A673 (cell line): Measurements from ENCODE around the gene EGFL8. TPM values are rescaled to one million over a fixed set of nuclear protein-coding genes. Genes with fewer than 3 reads are reported as not detected.
A peak's percentile ranks its signal among the peaks of the same experiment; 100 is the strongest.
"Not testable (repeated sequence)": the region's sequence is repeated elsewhere in the genome, so short reads cannot be mapped to it uniquely, and the experiment has no call there.

ENCODE experiments used
- BruUV-seq: library from RNA; stranded (reverse); fragments of 400-500 nt; replicated peaks from 2 replicates; lab custom pipeline; 2021; lab: Mats Ljungman, UMichigan
- CTCF ChIA-PET: fragments of 300-600 bp; sonication (Branson Sonifier 250); formaldehyde crosslinking; loops from one replicate; lab custom pipeline; 2022; ENCODE audit warnings: antibody characterized with exemption; lab: Charles Lee
- POLR2A ChIA-PET: fragments of 300-600 bp; sonication (Branson Sonifier 250); formaldehyde crosslinking; loops from one replicate; lab custom pipeline; 2022; ENCODE audit warnings: antibody characterized with exemption; ENCODE audit not compliant: low non-redundant PET; lab: Charles Lee
- DNase-seq: peaks from one replicate; pipeline ENCODE4 v3.0.0-alpha.2; 2015; ENCODE audit warnings: low spot score
- H3K27ac ChIP-seq: fragments of 200-600 bp; sonication (generic); 2 replicates; pipeline ENCODE4 v1.5.1; 2016; ENCODE audit warnings: mixed run types, low read depth, mild to moderate bottlenecking, mixed read lengths, antibody characterized with exemption, low read length; ENCODE audit not compliant: poor library complexity, severe bottlenecking
- H3K27me3 ChIP-seq: fragments of 200-600 bp; sonication (generic); replicated peaks from 2 replicates; pipeline ENCODE4 v1.6.1; 2017; ENCODE audit warnings: mixed run types, low read depth, mild to moderate bottlenecking, mixed read lengths, antibody characterized with exemption, low read length; ENCODE audit not compliant: insufficient read depth, poor library complexity
- H3K36me3 ChIP-seq: fragments of 200-600 bp; sonication (generic); 2 replicates; pipeline ENCODE4 v1.6.1; 2016; ENCODE audit warnings: mixed run types, mild to moderate bottlenecking, mixed read lengths, antibody characterized with exemption, low read length; ENCODE audit not compliant: insufficient read depth, poor library complexity, severe bottlenecking
- H3K4me1 ChIP-seq: fragments of 200-600 bp; sonication (generic); 2 replicates; pipeline ENCODE4 v1.6.1; 2017; ENCODE audit warnings: mixed run types, mild to moderate bottlenecking, mixed read lengths, antibody characterized with exemption, low read length; ENCODE audit not compliant: insufficient read depth, poor library complexity, severe bottlenecking
- H3K4me3 ChIP-seq: fragments of 200-600 bp; sonication (generic); 2 replicates; pipeline ENCODE4 v1.5.1; 2016; ENCODE audit warnings: low read depth, mixed run types, mild to moderate bottlenecking, mixed read lengths, low read length; ENCODE audit not compliant: poor library complexity, severe bottlenecking
- H3K9me3 ChIP-seq: fragments of 200-600 bp; sonication (generic); 2 replicates; pipeline ENCODE4 v1.6.1; 2016; ENCODE audit warnings: mixed run types, low read depth, mild to moderate bottlenecking, mixed read lengths, antibody characterized with exemption, low read length; ENCODE audit not compliant: poor library complexity, severe bottlenecking
- EZH2 ChIP-seq: fragments of 200-600 bp; sonication (generic); IDR thresholded peaks from 2 replicates; pipeline ENCODE4 v1.6.1; 2017; ENCODE audit warnings: borderline replicate concordance, low read depth, mild to moderate bottlenecking, mixed read lengths, antibody characterized with exemption, low read length; ENCODE audit not compliant: poor library complexity, severe bottlenecking
- intact Hi-C: fragments of 100-400 bp; cut with micrococcal nuclease; formaldehyde crosslinking; loops from one replicate; pipeline ENCODE4 v1.10.0; 2022; ENCODE audit not compliant: unreplicated experiment
- total RNA-seq: library from RNA; stranded (reverse); gene quantifications from 2 replicates; pipeline ENCODE4 v1.2.3, GENCODE V29; 2021
- TF ChIP-seq, protein P1 (sequence below): fragments of 300-800, 200-600 bp; sonication (generic); conservative IDR thresholded peaks from 2 replicates; pipeline ENCODE4 v1.5.1; 2017; ENCODE audit warnings: low read depth, mild to moderate bottlenecking, antibody characterized with exemption, low read length, moderate library complexity, mixed read lengths

Gene EGFL8
- total RNA-seq, 1 experiment from 2014 or later, result 32.4 TPM

DNA sequence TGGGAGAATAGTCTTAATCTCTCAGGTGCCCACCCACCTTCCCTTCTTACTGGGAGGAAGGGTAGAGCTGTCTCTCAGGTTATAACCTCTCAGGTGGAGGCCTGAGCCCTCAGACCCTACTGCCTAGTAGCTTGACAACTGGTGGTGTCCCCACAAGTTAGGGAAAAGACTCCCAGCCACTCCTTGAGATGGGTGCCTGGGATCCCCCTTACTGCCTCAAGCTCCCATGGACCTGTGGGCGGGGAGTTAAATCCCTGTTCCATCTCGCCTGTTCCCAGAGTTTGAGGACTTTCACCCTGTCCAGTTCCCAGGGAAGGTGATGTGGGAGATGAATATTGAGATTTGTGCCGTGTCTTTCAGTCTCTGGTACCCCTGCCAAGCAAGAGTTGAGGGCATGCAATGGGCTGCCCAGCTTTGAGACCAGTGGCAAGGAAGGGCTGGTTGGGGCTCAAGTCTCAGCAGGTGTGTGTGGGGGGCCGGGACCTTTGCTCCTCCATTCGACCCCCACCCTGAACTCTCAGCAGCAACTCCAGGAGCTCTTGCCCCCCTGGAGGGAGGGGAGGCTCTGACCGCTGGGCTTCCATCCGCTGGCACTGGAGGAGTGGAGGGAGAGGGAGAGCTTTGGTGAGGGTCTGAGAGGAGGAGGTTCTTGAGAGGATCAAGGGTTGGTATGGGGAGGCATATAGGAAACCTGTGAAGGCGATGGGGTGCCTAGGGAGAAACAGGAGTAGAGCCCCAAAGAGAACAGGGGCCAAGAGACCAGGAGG lies 26.7 kb downstream of the EGFL8 start:
- no TSS peak for BruUV-seq
- Histone ChIP-seq H3K4me3 (no peak overlapping the region), H3K36me3 (peaks cover 20% of the 10 kb centered on the region), H3K4me1 (peaks cover 30% of the 10 kb centered on the region), H3K27me3 (no peaks in the 10 kb centered on the region), H3K9me3 (no peaks in the 10 kb centered on the region), H3K27ac (peak overlapping the region; percentile 94)
- no peak for TF ChIP-seq EZH2
- TF ChIP-seq, protein P1, sequence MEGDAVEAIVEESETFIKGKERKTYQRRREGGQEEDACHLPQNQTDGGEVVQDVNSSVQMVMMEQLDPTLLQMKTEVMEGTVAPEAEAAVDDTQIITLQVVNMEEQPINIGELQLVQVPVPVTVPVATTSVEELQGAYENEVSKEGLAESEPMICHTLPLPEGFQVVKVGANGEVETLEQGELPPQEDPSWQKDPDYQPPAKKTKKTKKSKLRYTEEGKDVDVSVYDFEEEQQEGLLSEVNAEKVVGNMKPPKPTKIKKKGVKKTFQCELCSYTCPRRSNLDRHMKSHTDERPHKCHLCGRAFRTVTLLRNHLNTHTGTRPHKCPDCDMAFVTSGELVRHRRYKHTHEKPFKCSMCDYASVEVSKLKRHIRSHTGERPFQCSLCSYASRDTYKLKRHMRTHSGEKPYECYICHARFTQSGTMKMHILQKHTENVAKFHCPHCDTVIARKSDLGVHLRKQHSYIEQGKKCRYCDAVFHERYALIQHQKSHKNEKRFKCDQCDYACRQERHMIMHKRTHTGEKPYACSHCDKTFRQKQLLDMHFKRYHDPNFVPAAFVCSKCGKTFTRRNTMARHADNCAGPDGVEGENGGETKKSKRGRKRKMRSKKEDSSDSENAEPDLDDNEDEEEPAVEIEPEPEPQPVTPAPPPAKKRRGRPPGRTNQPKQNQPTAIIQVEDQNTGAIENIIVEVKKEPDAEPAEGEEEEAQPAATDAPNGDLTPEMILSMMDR, result no peak
- intact Hi-C loops, result no loop called here
- ChIA-PET POLR2A (no interaction called here), CTCF (interaction anchor here (0.5 to 0.9 kb wide), 2 partner anchors 63 to 1057 kb away, joined by 3 read pairs; partner anchors contain the start of gene ATF6B)
- DNase-seq, result no peak

DNA sequence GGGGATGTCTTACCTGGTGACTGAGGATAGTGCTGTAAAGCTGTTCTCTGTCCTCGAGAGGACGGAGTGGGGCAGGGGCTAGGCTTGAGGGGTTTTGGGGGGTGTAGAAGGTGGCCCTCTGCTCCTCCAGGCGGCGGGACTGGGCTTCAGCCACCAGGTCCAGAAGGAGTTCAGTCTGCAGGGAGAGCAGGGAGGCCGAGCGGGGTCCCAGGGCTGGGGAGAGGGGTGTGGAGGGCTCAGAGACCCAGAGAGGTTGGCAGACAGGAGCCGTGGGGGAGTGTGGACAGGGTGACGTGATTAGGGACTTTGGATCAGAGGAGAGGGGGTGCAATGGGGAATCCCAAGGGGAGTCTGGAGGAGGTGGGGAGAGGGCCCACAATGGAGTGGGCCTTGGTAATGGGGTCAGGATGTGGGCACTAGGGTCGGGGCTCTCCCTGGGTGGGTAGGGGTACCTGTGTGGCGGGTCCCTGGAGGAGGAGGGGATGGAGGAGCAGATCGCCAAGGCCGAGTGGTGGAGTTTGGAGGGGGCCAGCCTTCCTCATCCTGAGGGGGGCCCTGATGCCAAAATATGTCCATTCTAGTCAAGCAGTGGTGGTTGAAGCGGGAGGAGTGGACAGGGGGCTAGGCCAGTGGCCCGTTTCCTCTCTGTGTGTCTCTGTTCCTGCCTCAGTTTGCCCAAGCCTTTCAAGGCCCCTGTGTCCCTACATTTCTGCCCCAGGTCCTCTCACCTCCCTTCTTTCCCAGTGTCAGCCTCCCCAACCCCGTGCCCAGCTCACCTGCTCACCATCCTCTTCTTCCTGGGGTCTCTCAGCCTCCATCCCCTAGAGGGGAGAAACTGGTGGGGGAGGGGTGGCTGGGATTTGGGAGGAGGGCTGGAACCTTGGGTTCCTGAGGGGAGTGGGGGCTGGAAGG lies 27.6 kb downstream of the EGFL8 start:
- intact Hi-C loops, result no loop called here
- Histone ChIP-seq H3K27me3 (no peaks in the 10 kb centered on the region), H3K36me3 (peaks cover 11% of the 10 kb centered on the region), H3K9me3 (no peaks in the 10 kb centered on the region), H3K4me1 (peaks cover 38% of the 10 kb centered on the region), H3K4me3 (no peak overlapping the region), H3K27ac (peak overlapping the region; percentile 94)
- no TSS peak for BruUV-seq
- no peak for DNase-seq
- ChIA-PET POLR2A (no interaction called here), CTCF (no interaction called here)
- TF ChIP-seq, protein P1, result no peak

DNA sequence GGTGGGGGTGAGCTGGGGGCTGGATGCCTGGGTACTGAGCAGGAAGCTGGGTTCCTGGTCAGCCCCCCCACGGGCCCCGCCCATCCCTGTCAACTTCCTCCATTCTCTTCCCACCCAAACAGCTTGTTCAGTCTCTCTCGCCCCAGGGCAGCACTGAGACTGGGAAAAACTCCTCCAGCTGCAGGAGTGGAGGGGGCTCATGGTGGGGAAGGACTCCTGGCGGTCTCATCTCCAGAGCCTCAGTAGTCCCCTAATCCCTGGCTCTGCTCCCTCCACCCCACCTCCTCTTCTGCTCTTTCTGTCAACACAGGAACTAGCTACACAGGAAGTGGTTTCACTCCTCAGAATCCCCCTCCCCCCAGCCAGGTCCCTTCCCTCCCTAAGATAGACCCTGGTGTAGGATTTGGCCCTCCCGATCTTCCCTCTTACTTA lies 28.2 kb downstream of the EGFL8 start, which contains the start of gene GPSM3:
GPSM3 (minus strand) TSS at position 36 of the 432 bp plus-strand sequence. CDS start 130 bp downstream, outside the sequence.
- TF ChIP-seq, protein P1, result no peak
- no peak for TF ChIP-seq EZH2
- H3K27ac ChIP-seq, result peak within 1 kb of the TSS; percentile 94
- no peak within 1 kb of the TSS for H3K4me3 ChIP-seq
- intact Hi-C loops, result no loop called here
- ChIA-PET POLR2A (no interaction called here), CTCF (no interaction called here)
- no peaks in the 10 kb centered on the region for H3K9me3 ChIP-seq
- DNase-seq, result no peak
- peaks cover 4% of the 10 kb centered on the region for H3K36me3 ChIP-seq
- BruUV-seq, result no TSS peak
- peaks cover 44% of the 10 kb centered on the region for H3K4me1 ChIP-seq
- no peaks in the 10 kb centered on the region for H3K27me3 ChIP-seq

DNA sequence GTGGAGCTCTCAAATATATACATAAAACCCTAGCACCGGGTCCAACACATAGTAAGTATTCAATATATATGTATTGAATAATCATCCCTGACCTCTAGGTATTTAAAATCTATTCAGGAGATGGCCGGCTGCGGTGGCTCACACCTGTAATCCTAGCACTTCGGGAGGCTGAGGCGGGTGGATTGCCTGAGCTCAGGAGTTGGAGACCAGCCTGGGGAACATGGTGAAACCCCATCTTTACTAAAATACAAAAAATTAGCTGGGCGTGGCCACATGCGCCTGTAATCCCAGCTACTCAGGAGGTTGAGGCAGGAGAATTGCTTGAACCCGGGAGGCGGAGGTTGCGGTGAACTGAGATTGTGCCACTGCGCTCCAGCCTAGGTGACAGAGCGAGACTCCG lies 28.7 kb downstream of the EGFL8 start:
- CTCF ChIA-PET, H3K4me3 ChIP-seq, DNase-seq, H3K9me3 ChIP-seq, H3K36me3 ChIP-seq, POLR2A ChIA-PET, BruUV-seq, H3K27me3 ChIP-seq, intact Hi-C loops: not testable (repeated sequence)
- Histone ChIP-seq H3K4me1 (peaks cover 44% of the 10 kb centered on the region), H3K27ac (peak overlapping the region; percentile 94)
